Liver (tissue), 3 donors: Measurements from ENCODE around the gene CHST5.
"Not testable (repeated sequence)": the region's sequence is repeated elsewhere in the genome, so short reads cannot be mapped to it uniquely, and the experiment has no call there.

Experiments used
- FOXA1 ChIP-seq: IDR thresholded peaks from 2 replicates; pipeline ENCODE4 v1.6.1; 2016; ENCODE audit warnings: antibody characterized with exemption
- JUND ChIP-seq, 2 donors: IDR thresholded peaks; 2 replicates each; pipeline ENCODE4 v1.6.1; 2016; ENCODE audit warnings: antibody characterized with exemption in 2 of 2
- RAD21 ChIP-seq, 2 donors: IDR thresholded peaks; 2 replicates each; pipeline ENCODE4 v1.6.1; 2016; ENCODE audit warnings: antibody characterized with exemption in 2 of 2, mild to moderate bottlenecking in 2 of 2
- SP1 ChIP-seq: IDR thresholded peaks from 2 replicates; pipeline ENCODE4 v1.6.1; 2018; ENCODE audit warnings: antibody characterized with exemption, mild to moderate bottlenecking
- TF ChIP-seq, protein P1 (sequence below): fragments of 150-350 bp; IDR thresholded peaks from 2 replicates; pipeline ENCODE4 v1.5.1; 2017; ENCODE audit warnings: improper control_type of control experiment, low read depth, low read length; ENCODE audit not compliant: missing input control
- TF ChIP-seq, protein P2 (sequence below): IDR thresholded peaks from 2 replicates; pipeline ENCODE4 v1.6.1; 2016; ENCODE audit warnings: antibody characterized with exemption
- TF ChIP-seq, protein P3 (sequence below): IDR thresholded peaks from 2 replicates; pipeline ENCODE4 v1.6.1; 2016; ENCODE audit warnings: antibody characterized with exemption
- donor health status: healthy.
- donor health status: healthy.

DNA sequence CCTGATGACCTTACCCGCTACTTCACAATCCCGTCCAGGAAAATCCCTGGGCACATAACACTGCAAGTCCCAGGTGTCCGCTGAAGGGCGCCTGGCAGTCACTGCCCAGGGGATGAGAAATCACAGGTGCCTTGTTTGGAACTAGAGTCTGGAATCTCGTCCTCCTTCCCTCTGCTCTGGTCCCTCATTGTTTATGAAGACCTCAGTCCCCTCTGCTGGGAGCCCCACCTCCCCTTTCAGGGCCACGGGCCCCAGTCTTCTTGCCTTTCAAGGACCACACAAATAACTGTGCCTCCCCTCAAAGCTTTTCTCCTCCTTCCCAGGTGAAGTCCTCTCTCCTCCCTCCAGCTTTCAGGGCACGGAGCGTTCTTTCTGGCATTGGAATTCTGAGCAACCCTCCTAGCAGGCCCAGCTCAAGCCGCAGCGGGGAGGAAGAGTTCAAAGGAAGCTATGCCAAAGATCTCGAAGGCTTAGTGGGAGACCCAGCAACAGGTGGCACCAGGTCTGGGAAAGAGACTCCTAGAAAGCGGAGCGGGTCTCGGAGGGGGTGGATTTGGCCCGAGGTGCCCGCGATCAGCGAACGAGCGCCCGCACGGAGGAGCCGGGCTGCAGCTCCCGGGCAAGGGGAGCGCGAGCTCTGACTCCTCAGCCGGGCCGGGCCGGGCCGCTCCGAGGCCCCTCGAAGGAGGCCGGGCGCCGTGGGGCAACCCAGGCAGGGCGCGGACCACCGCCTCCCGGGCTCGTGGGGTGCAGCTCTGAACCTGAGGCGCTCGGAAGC is 19.5 kb downstream of the CHST5 start:
- TF ChIP-seq, protein P1, sequence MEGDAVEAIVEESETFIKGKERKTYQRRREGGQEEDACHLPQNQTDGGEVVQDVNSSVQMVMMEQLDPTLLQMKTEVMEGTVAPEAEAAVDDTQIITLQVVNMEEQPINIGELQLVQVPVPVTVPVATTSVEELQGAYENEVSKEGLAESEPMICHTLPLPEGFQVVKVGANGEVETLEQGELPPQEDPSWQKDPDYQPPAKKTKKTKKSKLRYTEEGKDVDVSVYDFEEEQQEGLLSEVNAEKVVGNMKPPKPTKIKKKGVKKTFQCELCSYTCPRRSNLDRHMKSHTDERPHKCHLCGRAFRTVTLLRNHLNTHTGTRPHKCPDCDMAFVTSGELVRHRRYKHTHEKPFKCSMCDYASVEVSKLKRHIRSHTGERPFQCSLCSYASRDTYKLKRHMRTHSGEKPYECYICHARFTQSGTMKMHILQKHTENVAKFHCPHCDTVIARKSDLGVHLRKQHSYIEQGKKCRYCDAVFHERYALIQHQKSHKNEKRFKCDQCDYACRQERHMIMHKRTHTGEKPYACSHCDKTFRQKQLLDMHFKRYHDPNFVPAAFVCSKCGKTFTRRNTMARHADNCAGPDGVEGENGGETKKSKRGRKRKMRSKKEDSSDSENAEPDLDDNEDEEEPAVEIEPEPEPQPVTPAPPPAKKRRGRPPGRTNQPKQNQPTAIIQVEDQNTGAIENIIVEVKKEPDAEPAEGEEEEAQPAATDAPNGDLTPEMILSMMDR, result not testable (repeated sequence)
- not testable (repeated sequence) for TF ChIP-seq JUND (IDR thresholded peaks at IDR 0.05); RAD21 (IDR thresholded peaks at IDR 0.05); FOXA1
- TF ChIP-seq, protein P2, sequence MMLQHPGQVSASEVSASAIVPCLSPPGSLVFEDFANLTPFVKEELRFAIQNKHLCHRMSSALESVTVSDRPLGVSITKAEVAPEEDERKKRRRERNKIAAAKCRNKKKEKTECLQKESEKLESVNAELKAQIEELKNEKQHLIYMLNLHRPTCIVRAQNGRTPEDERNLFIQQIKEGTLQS, result not testable (repeated sequence)
- TF ChIP-seq, protein P3, sequence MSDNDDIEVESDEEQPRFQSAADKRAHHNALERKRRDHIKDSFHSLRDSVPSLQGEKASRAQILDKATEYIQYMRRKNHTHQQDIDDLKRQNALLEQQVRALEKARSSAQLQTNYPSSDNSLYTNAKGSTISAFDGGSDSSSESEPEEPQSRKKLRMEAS, result not testable (repeated sequence)
- TF ChIP-seq SP1, result peak; percentile 17
